Adrenal gland (tissue), 12 donors: Measurements from ENCODE around the gene ADM5. TPM values are rescaled to one million over a fixed set of nuclear protein-coding genes. Genes with fewer than 3 reads are reported as not detected.
A peak's percentile ranks its signal among the peaks of the same experiment; 100 is the strongest.

ENCODE experiments used
- DNase-seq, 7 donors: peaks; one replicate each; pipeline ENCODE4 v3.0.0-alpha.2; 2019 to 2020
- H3K27ac ChIP-seq, 5 donors: fragments of 200-600 bp; sonication (generic) in 4 of 5; 1 replicate in 3 of 5; 2 replicates in 2 of 5; pipeline versions ENCODE4 v1.5.1 to v1.8.0; 2016 to 2020; ENCODE audit warnings: mild to moderate bottlenecking in 1 of 5
- H3K27me3 ChIP-seq: fragments of 200-600 bp; 2 replicates; pipeline ENCODE4 v1.8.0; 2021
- H3K36me3 ChIP-seq, 2 donors: fragments of 200-600 bp; replicated peaks in 1 of 2; 1 replicate in 1 of 2; 2 replicates in 1 of 2; pipeline versions ENCODE4 v1.5.1 to v1.8.0; 2018 to 2022
- H3K4me1 ChIP-seq, 2 donors: fragments of 200-600 bp; replicated peaks in 1 of 2; 1 replicate in 1 of 2; 2 replicates in 1 of 2; pipeline versions ENCODE4 v1.5.1 to v1.8.0; 2018 to 2021
- H3K4me3 ChIP-seq, 4 donors: fragments of 200-600 bp; sonication (generic) in 3 of 4; one replicate each; pipeline ENCODE4 v1.5.1; 2016 to 2018
- H3K9me3 ChIP-seq, 3 donors: fragments of 200-600 bp; sonication (generic) in 1 of 3; replicated peaks in 1 of 3; 1 replicate in 2 of 3; 2 replicates in 1 of 3; pipeline versions ENCODE4 v1.5.1 to v1.8.0; 2016 to 2021
- CTCF ChIP-seq, 6 experiments: fragments of 450-650 bp in 4 of 6; fragments of 200-600 bp in 2 of 6; sonication (generic) in 1 of 6; IDR thresholded peaks; 1 replicate in 5 of 6; 2 replicates in 1 of 6; pipeline versions ENCODE4 v1.5.1 to v1.8.0; 2016 to 2021; ENCODE audit warnings: antibody characterized with exemption in 6 of 6, mild to moderate bottlenecking in 2 of 6, moderate library complexity in 1 of 6
- POLR2A ChIP-seq, 2 donors: fragments of 450-650 bp; IDR thresholded peaks; one replicate each; pipeline ENCODE4 v1.6.1; 2017; ENCODE audit warnings: antibody characterized with exemption in 2 of 2, mild to moderate bottlenecking in 2 of 2, moderate library complexity in 1 of 2
- WGBS, 4 donors: extraction: QIAGEN DNeasy Blood & Tissue Kit in 2 of 4; methylation state at CpG; one replicate each; pipeline versions ENCODE4 v1.1.5 to v1.1.7; 2013 to 2017; 5-methylcytosine and 5-hydroxymethylcytosine counted together
- intact Hi-C, 2 donors: fragments of 100-400 bp; cut with DNase I; formaldehyde crosslinking; loops; one replicate each; pipeline versions ENCODE4 v1.14.1 to v1.15.0; 2022 to 2023
- polyA plus RNA-seq, 3 donors: library from polyadenylated mRNA; stranded (reverse); fragments of 200-250 nt in 2 of 3; fragments of 350-450 nt in 1 of 3; fragmentation: Illumina TruSeq in 1 of 3; extraction: RNeasy Lipid Tissue Mini Kit (QIAGEN cat#74804) in 1 of 3; gene quantifications; one replicate each; pipeline ENCODE4 v1.2.3, GENCODE V29; 2013 to 2014
- total RNA-seq, 9 donors: library from RNA; depleted of rRNA in 4 of 9; stranded (reverse); fragments of >200 nt in 4 of 9; fragments of 120-200 nt in 1 of 9; fragmentation: NEBNext Ultra II Directional in 1 of 9; extraction: Animal tissue kit (Norgen Biotek cat#: 25700) in 1 of 9; gene quantifications; one replicate each; pipeline versions ENCODE4 v1.1.0 to v1.2.4, GENCODE V29; 2013 to 2023
- donor health status: healthy with polysubstance abuse.
- donor health status: Bipolar disorder and iron deficiency.
- donor health status: DM: yes; HTN: yes; CAD: no.
- donor health status: DM: no; HTN: no; CAD: no.
- donor health status: DM: no; HTN: no; CAD: no.
- donor health status: DM: yes; HTN: yes; CAD: no.

ADM5 gene
- total and polyA plus RNA-seq, 12 donors: 0.18 to 2.0 (median 0.61) TPM; not detected in 1

GRCh38 chr19:49679771-49680413 is 9.5 kb upstream of the ADM5 start:
- TF ChIP-seq CTCF (IDR thresholded peaks at IDR 0.05) (no peak), POLR2A (IDR thresholded peaks at IDR 0.05) (no peak)
- H3K27me3 ChIP-seq: no peaks in the 10 kb centered on the region
- intact Hi-C loops: loop anchor here in 1 of 2 donors (10.0 kb wide), 1 partner anchor 95 kb away; the partner anchor contains the start of genes NOSIP and PRRG2
- DNase-seq: peak in 2 of 7 donors; percentile 27 to 38
- H3K9me3 ChIP-seq: no peaks in the 10 kb centered on the region
- peaks cover 32 to 50% of the 10 kb centered on the region in 2 donors for H3K4me1 ChIP-seq
- H3K4me3 ChIP-seq: no peak overlapping the region
- H3K27ac ChIP-seq: peak overlapping the region in 4 of 5 donors; percentile 39 to 91 (median 68)
- H3K36me3 ChIP-seq: peaks cover 0 to 41% of the 10 kb centered on the region in 2 donors
- WGBS, 4 donors: 49 to 55% (median 52%) methylated on average over 10 of the region's 10 CpGs

DNA sequence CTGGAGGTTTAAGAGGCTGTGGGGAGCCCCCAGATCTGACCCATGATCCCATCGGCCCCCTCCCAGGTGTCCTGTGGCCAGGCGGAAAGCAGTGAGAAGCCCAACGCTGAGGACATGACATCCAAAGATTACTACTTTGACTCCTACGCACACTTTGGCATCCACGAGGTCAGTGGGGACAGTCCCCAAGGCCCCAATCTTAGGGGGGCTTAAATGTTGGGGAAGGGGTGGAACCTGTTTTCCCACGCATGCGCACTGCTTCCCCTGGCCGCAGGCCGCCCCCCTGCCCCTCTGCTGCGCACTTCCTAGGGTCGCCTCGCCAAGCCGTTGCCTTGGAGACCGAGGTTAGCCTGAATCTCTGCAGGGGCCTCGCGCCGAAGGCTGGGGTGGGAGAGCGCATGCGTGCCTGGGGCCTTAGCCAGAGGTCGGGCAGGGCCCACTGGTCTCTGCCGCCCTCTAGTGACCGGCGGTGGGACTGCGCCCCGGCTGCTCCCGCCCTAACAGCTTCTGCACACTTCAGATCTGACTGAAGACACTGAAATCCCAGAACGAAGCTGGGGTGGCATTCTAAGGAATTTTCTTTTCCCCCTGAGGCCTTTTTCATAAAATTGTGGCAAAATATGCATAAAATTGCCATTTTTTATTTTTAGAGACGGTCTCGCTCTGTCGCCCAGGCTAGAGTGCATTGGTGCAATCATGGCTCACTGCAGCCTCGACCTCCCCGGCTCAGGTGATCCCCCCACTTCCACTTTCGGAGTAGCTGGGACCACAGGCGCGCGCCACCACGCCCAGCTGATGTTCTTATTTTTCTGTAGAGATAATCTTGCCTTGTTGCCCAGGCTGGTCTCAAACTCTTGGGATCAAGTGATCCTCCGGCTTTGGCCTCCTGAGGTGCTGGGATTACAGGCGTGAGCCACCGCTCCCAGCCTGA is 8.7 kb upstream of the ADM5 start:
- H3K4me3 ChIP-seq: peak overlapping the region in 1 of 4 donors; percentile 30
- H3K9me3 ChIP-seq: no peaks in the 10 kb centered on the region
- H3K4me1 ChIP-seq: peaks cover 31 to 50% of the 10 kb centered on the region in 2 donors
- DNase-seq: peak; percentile 89 to 96 (median 91)
- TF ChIP-seq CTCF (IDR thresholded peaks at IDR 0.05) (peak; percentile 93 to 100 (median 98)), POLR2A (IDR thresholded peaks at IDR 0.05) (no peak)
- intact Hi-C loops: no loop called here
- peaks cover 0 to 49% of the 10 kb centered on the region in 2 donors for H3K36me3 ChIP-seq
- 23 to 47% (median 27%) methylated on average over 21 to 40 of the region's 40 CpGs for WGBS, 4 donors
- no peaks in the 10 kb centered on the region for H3K27me3 ChIP-seq
- H3K27ac ChIP-seq: peak overlapping the region in 4 of 5 donors; percentile 39 to 79 (median 68)

GRCh38 chr19:49681830-49682229 is 7.6 kb upstream of the ADM5 start:
- Histone ChIP-seq H3K9me3 (no peaks in the 10 kb centered on the region), H3K27ac (peak overlapping the region in 3 of 5 donors; percentile 42 to 50 (median 48)), H3K4me1 (peaks cover 28 to 46% of the 10 kb centered on the region in 2 donors), H3K4me3 (no peak overlapping the region), H3K27me3 (no peaks in the 10 kb centered on the region), H3K36me3 (peaks cover 0 to 58% of the 10 kb centered on the region in 2 donors)
- DNase-seq: peak in 6 of 7 donors; percentile 43 to 60 (median 56)
- TF ChIP-seq POLR2A (IDR thresholded peaks at IDR 0.05) (no peak), CTCF (IDR thresholded peaks at IDR 0.05) (no peak)
- 45 to 68% (median 51%) methylated on average over 12 to 19 of the region's 19 CpGs for WGBS, 4 donors
- intact Hi-C loops: no loop called here

GRCh38 chr19:49682274-49682673 is 7.1 kb upstream of the ADM5 start:
- Histone ChIP-seq H3K36me3 (peaks cover 0 to 58% of the 10 kb centered on the region in 2 donors), H3K4me3 (no peak overlapping the region), H3K27ac (peak overlapping the region in 3 of 5 donors; percentile 42 to 50 (median 48)), H3K9me3 (no peaks in the 10 kb centered on the region), H3K4me1 (peaks cover 28 to 46% of the 10 kb centered on the region in 2 donors), H3K27me3 (no peaks in the 10 kb centered on the region)
- peak in 6 of 7 donors; percentile 29 to 70 (median 64) for DNase-seq
- intact Hi-C loops: no loop called here
- TF ChIP-seq CTCF (IDR thresholded peaks at IDR 0.05) (no peak), POLR2A (IDR thresholded peaks at IDR 0.05) (no peak)
- 59 to 74% (median 61%) methylated on average over 8 of the region's 8 CpGs for WGBS, 4 donors
